D721Med (cell line): ENCODE results near the gene FAM107B.
A peak's percentile ranks its signal among the peaks of the same experiment; 100 is the strongest.

Experiments
- DNase-seq: peaks from one replicate; pipeline ENCODE4 v3.0.0; 2011; ENCODE audit warnings: low spot score; ENCODE audit not compliant: insufficient read length
- FAIRE-seq: peaks from 2 replicates; lab custom pipeline; 2011; peaks lifted over from hg19 to GRCh38; lab: Jason Lieb, UNC
- TF ChIP-seq, protein P1 (sequence below): IDR thresholded peaks from 2 replicates; pipeline ENCODE4 v1.5.1; 2012; ENCODE audit warnings: mild to moderate bottlenecking, control low read depth; ENCODE audit not compliant: insufficient read depth; ENCODE audit errors: missing control alignments

The FAM107B gene

DNA sequence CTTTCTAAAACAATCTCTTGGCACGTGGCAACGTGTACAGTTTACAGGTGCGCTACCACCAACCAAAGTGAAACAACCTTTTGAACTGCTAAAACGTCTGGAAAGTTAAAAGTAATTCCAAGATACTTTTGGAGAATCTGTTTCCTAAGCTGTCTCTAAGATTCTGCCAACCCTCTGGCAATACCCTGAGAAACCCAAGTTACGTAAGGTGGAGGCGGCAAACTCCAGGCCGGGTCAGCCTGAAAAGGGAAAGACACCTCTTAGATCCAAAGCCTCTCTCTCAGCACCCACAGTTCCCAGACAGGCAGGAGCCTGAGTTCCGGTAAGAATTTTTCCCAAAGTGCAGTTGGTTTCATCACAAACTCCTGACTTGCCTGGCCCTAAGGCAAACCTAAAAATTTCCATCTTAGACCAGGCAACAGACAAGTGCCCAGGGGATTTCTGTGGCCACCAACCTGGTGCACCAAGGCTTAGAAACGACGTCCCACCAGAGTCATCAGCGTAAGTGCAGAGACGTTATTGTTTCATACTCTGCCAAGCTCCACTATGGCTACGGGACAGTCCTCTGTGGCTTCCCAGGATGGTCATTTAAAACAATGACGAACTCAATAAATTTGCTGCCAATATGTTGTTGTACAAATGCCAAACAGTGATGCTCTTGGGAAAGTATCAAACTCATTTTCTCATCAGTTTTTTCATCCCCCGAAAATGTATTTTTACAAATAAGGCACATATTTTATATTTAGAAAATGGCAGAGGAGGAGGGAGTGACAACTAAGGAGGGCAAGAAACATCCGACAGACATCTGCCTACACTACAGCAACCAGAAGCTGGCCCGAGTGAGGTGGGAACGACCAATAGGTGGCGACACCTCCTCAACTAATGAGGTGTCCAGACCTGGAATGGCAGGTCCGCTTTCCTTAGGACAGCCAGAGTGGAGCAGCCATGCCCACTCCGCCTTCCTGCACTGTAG, 238.2 kb downstream of the FAM107B start:
- DNase-seq (peak; percentile 43), FAIRE-seq (peak; percentile 68)
- TF ChIP-seq, protein P1, sequence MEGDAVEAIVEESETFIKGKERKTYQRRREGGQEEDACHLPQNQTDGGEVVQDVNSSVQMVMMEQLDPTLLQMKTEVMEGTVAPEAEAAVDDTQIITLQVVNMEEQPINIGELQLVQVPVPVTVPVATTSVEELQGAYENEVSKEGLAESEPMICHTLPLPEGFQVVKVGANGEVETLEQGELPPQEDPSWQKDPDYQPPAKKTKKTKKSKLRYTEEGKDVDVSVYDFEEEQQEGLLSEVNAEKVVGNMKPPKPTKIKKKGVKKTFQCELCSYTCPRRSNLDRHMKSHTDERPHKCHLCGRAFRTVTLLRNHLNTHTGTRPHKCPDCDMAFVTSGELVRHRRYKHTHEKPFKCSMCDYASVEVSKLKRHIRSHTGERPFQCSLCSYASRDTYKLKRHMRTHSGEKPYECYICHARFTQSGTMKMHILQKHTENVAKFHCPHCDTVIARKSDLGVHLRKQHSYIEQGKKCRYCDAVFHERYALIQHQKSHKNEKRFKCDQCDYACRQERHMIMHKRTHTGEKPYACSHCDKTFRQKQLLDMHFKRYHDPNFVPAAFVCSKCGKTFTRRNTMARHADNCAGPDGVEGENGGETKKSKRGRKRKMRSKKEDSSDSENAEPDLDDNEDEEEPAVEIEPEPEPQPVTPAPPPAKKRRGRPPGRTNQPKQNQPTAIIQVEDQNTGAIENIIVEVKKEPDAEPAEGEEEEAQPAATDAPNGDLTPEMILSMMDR = peak; percentile 89

DNA sequence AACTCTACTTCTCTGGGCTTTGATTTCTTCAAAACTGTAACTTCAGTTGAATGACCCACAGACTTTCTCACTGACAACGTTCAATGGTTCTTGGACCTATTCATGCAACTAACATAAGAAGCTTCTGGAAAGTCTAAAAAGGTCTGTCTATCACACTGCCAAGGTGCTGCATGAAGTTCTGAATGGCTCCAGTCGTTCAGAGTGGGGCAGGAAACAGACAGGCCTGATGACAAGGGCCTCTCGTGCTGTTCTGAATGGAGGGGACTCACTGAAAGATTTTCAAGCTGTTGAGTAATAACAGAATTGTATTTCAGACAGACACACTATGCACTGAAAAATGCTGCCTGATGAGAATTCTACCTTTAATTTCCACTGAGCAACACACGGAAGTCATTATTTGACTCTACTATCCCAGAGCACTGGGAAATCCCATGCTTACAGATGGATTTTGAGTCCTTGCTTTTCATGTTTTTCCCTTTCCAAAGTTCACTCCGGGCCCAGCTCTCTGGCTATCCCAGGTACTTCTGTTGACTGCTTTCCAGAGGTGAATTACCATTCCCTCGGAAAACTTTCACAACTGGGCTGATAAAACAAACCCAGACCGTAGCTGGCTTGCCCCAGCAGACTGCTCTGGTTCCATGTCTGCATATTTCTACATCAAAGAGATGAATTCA, 239.1 kb downstream of the FAM107B start:
- FAIRE-seq = no peak
- DNase-seq = no peak
- TF ChIP-seq, protein P1 = no peak

DNA sequence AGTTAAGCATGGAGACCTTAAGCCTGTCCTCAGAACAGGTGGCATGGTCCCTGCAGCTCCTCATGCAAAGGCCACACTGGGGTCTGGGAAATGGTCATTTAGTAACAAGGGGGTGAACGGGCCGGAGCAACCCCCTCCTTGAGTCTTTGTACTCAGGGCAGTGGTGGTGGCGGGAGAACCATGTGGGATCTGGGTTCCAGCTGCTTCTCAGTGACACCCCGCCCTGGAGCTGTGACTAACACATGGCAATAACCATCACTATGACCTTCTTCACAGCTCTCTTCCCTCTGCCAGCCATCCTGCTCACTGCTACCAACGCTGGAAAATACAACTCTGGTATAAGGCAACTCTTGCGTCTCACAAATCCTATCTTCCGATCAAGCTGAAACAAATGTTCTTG, 240.5 kb downstream of the FAM107B start:
- DNase-seq = no peak
- FAIRE-seq = no peak
- TF ChIP-seq, protein P1 = no peak

DNA sequence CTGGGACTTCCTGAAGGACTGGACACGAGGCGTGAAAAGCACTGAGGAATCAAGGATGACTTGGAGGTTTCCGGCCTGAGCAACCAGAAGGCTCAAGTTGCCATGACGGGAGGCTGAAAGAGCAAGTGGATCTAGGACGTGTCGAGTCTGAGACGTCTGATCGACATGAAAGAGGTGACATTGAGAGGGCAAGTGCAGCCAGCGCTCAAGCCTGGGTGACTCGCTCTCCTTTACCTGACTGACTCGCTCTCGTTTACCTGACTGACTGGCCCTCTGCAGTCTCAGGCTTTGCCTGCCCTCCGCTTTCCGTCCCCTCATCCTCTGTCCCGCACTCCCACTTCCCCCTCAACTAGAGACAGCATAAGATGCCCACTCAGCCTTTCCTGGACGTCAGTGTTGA, 241.4 kb downstream of the FAM107B start:
- DNase-seq (no peak), FAIRE-seq (no peak)
- TF ChIP-seq, protein P1 = no peak

DNA sequence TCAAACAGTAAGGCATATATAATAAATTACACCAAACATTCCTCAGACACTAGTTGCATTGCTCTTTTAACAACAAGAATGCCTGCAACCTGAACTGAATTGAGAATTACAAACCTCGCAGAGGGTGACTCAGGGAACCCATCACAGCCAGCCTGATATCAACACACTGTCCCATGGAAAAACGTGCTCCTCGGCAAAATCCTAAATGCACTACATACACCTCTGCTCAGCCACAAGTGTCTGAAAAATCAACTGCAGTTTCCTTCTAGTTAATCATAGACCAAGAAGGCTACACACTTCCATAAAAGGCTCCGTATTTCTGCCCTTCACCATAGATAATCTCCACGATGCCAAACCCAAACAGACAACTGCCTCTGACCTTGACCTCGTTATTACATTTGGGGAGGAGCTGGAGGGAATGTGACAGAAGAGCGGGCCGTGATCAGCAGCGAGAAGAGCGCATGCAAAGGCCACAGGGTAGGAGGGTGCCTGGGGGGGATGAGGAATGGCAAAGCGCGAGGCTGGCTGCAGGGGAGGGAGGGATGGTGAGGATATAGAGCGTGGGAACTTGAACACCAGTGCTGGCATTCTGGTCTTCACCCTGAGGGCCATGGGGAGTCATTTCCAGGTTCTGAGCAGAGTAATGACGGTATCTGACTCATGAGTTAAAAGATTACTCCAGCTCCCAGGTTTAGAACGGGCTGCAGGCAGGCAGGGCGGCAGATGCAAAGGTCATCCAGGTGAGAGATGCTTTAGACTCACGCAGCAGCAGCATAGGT, 242.0 kb downstream of the FAM107B start:
- FAIRE-seq = no peak
- no peak for DNase-seq
- TF ChIP-seq, protein P1 = no peak

DNA sequence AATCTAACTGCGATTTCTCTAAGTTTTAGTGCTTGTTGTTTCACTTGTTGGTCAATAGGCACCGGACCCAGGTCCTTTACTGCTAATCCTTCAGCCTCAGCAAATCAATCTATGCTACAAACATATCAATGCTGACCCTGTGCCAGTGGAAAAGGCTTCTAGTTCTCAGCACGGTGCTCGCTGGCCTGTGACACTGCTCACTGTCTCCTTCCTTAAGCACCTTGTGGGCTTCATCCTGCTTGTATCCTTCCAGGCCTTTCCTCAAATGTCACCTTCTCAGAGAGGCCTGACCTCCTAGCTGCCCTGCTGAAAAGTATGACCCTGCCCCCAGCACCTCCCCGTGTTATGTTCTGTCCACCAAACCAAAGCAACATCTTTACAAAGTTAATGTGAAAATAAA, 242.7 kb downstream of the FAM107B start:
- TF ChIP-seq, protein P1 = no peak
- FAIRE-seq = no peak
- DNase-seq = no peak
